WTC11 (cell line): ENCODE data around the gene PPP1R12B.

Experiments used
- NFYB ChIP-seq: sonication (generic); formaldehyde crosslinking; conservative IDR thresholded peaks from 2 replicates; pipeline ENCODE4 v1.8.0; 2022; ENCODE audit warnings: low read depth, missing genetic modification reagents
- TF ChIP-seq, protein P1 (sequence below): sonication (generic); formaldehyde crosslinking; IDR thresholded peaks from 2 replicates; pipeline ENCODE4 v1.8.0; 2023; ENCODE audit warnings: mild to moderate bottlenecking, missing genetic modification reagents
- TF ChIP-seq, protein P2 (sequence below): fragments of 200-600 bp; IDR thresholded peaks from 2 replicates; pipeline ENCODE4 v1.8.0; 2022; ENCODE audit warnings: antibody characterized with exemption

DNA sequence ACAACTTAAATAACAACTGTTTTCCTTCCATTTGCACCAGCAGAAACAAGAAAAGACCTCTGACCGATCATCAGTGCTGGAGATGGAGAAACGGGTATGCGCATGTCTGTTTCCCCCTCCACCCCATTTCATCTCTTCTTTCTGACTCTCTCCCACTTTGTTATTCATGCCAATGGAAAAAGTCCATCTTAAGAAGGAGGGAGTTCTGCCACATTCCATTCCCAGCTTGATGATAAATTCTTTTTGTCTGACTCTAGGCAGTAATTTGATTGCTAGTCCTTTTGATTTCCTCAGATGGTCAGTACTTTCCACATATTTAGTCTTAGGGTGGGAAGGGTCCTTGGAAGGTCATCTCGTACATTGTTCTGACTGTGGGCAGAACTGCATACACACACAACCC is 219.2 kb downstream of the PPP1R12B start:
- TF ChIP-seq, protein P1, sequence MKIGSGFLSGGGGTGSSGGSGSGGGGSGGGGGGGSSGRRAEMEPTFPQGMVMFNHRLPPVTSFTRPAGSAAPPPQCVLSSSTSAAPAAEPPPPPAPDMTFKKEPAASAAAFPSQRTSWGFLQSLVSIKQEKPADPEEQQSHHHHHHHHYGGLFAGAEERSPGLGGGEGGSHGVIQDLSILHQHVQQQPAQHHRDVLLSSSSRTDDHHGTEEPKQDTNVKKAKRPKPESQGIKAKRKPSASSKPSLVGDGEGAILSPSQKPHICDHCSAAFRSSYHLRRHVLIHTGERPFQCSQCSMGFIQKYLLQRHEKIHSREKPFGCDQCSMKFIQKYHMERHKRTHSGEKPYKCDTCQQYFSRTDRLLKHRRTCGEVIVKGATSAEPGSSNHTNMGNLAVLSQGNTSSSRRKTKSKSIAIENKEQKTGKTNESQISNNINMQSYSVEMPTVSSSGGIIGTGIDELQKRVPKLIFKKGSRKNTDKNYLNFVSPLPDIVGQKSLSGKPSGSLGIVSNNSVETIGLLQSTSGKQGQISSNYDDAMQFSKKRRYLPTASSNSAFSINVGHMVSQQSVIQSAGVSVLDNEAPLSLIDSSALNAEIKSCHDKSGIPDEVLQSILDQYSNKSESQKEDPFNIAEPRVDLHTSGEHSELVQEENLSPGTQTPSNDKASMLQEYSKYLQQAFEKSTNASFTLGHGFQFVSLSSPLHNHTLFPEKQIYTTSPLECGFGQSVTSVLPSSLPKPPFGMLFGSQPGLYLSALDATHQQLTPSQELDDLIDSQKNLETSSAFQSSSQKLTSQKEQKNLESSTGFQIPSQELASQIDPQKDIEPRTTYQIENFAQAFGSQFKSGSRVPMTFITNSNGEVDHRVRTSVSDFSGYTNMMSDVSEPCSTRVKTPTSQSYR (CRISPR knock-in tag), result no peak
- TF ChIP-seq, protein P2, sequence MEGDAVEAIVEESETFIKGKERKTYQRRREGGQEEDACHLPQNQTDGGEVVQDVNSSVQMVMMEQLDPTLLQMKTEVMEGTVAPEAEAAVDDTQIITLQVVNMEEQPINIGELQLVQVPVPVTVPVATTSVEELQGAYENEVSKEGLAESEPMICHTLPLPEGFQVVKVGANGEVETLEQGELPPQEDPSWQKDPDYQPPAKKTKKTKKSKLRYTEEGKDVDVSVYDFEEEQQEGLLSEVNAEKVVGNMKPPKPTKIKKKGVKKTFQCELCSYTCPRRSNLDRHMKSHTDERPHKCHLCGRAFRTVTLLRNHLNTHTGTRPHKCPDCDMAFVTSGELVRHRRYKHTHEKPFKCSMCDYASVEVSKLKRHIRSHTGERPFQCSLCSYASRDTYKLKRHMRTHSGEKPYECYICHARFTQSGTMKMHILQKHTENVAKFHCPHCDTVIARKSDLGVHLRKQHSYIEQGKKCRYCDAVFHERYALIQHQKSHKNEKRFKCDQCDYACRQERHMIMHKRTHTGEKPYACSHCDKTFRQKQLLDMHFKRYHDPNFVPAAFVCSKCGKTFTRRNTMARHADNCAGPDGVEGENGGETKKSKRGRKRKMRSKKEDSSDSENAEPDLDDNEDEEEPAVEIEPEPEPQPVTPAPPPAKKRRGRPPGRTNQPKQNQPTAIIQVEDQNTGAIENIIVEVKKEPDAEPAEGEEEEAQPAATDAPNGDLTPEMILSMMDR, result no peak
- TF ChIP-seq NFYB, result no peak
